ENCODE measurements around the gene JMJD4. TPM values are rescaled to one million over a fixed set of nuclear protein-coding genes. Genes with fewer than 3 reads are reported as not detected.

Gene JMJD4
- total RNA-seq, 1 experiment from 2014 or later: 24.4 TPM

- H3K9me3 ChIP-seq (ENCODE audit: control insufficient read depth, low read depth, low read length): no peaks in the 10 kb centered on the region
- no peak overlapping the region for H3K23ac ChIP-seq (ENCODE audit: insufficient read length, low read depth, low read length)
- no peak overlapping the region for H2BK20ac ChIP-seq (ENCODE audit: low read depth, low read length, poor library complexity, severe bottlenecking)
- no peak overlapping the region for H4K91ac ChIP-seq (ENCODE audit: insufficient read length, low read depth, low read length)
- Mint-ChIP-seq H3K27ac (no peak overlapping the region; a peak in 2 of 7 replicates), H3K9me3 (no peaks in the 10 kb centered on the region), H3K4me3 (no peak overlapping the region), H3K36me3 (ENCODE audit: insufficient read depth in 1 of 3, low read depth in 3 of 3) (peaks cover 25 to 64% (median 44%) of the 10 kb centered on the region in 3 experiments), H3K4me1 (peaks cover 4 to 12% of the 10 kb centered on the region in 2 experiments; a peak in 2 of 4 replicates), H3K27me3 (ENCODE audit: low read depth) (no peaks in the 10 kb centered on the region)
- H3K4ac ChIP-seq (ENCODE audit: low read depth, low read length): no peak overlapping the region
- no peak overlapping the region for H2AFZ ChIP-seq (ENCODE audit: low read length)
- no peak overlapping the region for H3K9ac ChIP-seq (ENCODE audit: extremely low read depth, insufficient read length, low read length)
- no peaks in the 10 kb centered on the region for H4K20me1 ChIP-seq (ENCODE audit: control insufficient read depth, insufficient read depth, insufficient read length)
- H3T11ph ChIP-seq (ENCODE audit: low read length): no peak overlapping the region
- H2AK5ac ChIP-seq (ENCODE audit: insufficient read length, low read length): no peak overlapping the region
- no peaks in the 10 kb centered on the region for H3K4me1 ChIP-seq (ENCODE audit: insufficient read depth, low read length)
- WGBS (ENCODE audit: extremely low coverage, insufficient read length, low lambda C conversion rate): no CpG with 5 or more reads among the region's 8 CpGs
- no peak overlapping the region for H3K56ac ChIP-seq (ENCODE audit: insufficient read length, low read depth, low read length)
- no peaks in the 10 kb centered on the region for H3K27me3 ChIP-seq (ENCODE audit: insufficient read depth, low read length)
- DNase-seq: no peak
- H2BK12ac ChIP-seq (ENCODE audit: insufficient read length, low read depth, low read length): no peak overlapping the region
- no peak overlapping the region for H2BK15ac ChIP-seq (ENCODE audit: low read depth, low read length)
- peaks cover 3% of the 10 kb centered on the region for H3K79me1 ChIP-seq (ENCODE audit: insufficient read depth, low read depth, low read length, poor library complexity, severe bottlenecking)
- H3K18ac ChIP-seq (ENCODE audit: insufficient read length, low read depth, low read length): no peak overlapping the region
- no peak overlapping the region for H3K4me2 ChIP-seq (ENCODE audit: insufficient read depth, insufficient read length, low read length)
- no peak overlapping the region for H3K14ac ChIP-seq (ENCODE audit: insufficient read depth, low read length)
- TF ChIP-seq, protein P1, sequence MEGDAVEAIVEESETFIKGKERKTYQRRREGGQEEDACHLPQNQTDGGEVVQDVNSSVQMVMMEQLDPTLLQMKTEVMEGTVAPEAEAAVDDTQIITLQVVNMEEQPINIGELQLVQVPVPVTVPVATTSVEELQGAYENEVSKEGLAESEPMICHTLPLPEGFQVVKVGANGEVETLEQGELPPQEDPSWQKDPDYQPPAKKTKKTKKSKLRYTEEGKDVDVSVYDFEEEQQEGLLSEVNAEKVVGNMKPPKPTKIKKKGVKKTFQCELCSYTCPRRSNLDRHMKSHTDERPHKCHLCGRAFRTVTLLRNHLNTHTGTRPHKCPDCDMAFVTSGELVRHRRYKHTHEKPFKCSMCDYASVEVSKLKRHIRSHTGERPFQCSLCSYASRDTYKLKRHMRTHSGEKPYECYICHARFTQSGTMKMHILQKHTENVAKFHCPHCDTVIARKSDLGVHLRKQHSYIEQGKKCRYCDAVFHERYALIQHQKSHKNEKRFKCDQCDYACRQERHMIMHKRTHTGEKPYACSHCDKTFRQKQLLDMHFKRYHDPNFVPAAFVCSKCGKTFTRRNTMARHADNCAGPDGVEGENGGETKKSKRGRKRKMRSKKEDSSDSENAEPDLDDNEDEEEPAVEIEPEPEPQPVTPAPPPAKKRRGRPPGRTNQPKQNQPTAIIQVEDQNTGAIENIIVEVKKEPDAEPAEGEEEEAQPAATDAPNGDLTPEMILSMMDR (conservative IDR thresholded peaks at IDR 0.05): no peak
- H3K23me2 ChIP-seq (ENCODE audit: insufficient read length, low read depth, low read length, poor library complexity, severe bottlenecking): peaks cover 2% of the 10 kb centered on the region
- H4K5ac ChIP-seq (ENCODE audit: insufficient read length, low read depth, low read length): no peak overlapping the region
- no peak overlapping the region for H3K27ac ChIP-seq (ENCODE audit: insufficient read length, low read depth, low read length)
- no peak overlapping the region for H2BK5ac ChIP-seq (ENCODE audit: insufficient read length, low read length)
- no peak overlapping the region for H4K8ac ChIP-seq (replicated peaks; ENCODE audit: insufficient read length, low read depth, low read length)
- H2BK120ac ChIP-seq (ENCODE audit: low read depth, low read length, poor library complexity, severe bottlenecking): no peak overlapping the region
- no peaks in the 10 kb centered on the region for H3K79me2 ChIP-seq (ENCODE audit: insufficient read depth, low read length)
Observed at GRCh38 chr1:227765261-227766014, 30.3 kb upstream of the JMJD4 start.

All from H9 (cell line).